Raji (cell line): Measurements from ENCODE around the gene SEZ6L.

Experiments used
- POLR2A ChIP-seq: IDR thresholded peaks from 2 replicates; pipeline ENCODE4 v1.6.1; 2011; ENCODE audit warnings: low read depth, low read length, control low read depth; ENCODE audit not compliant: insufficient read depth

Gene SEZ6L

DNA sequence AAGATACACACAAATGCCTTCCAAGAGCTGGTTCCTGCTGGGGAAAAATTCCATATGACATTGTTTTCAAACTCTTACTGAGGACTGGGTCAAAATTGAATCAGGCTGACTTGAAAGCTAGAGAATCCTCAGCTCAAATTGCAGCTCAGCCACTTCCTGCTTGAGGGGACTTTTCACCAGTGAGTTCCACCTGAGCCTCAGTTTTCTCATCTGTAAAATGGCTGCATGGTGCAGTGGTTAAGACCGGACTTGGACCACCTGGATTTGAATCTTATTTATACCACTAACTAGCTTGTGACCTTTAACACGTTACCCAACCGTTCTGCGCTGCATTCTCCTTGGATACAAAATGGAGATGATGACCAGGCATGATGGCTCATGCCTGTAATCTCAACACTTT, 189.9 kb downstream of the SEZ6L start:
- TF ChIP-seq POLR2A = no peak

DNA sequence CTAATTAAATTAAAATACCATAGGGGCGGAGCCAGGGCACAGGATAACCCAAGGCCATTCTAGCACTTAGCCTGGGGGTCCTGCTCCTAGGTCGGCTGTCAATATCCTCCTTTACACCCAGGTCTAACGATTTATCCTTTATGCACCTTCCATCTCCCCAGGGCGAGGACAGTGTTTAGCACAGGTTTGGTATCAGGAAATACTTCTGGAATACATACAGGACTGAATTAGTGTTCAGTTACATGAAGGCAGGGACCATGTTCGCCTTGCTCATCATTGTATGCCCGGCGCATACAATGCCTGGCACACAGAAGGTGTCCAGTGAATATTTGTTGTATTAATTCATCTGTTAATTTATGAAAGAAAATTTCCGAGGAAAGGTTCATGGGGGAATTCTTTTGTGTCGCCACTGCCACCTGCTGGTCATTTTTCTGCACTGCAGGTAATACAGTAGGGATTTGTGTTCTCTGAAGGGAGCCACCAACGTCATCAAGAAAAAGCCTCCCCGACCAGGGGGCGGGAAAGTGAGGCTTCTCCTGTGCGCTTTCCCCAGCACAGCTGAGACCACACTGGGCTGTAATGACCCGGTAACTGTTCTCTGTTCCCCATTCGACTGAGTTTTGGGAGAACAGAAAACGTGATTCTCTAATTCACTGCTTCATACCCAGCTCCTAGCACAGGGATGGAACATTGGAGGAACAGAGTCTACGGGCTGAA, 191.1 kb downstream of the SEZ6L start:
- TF ChIP-seq POLR2A = no peak

DNA sequence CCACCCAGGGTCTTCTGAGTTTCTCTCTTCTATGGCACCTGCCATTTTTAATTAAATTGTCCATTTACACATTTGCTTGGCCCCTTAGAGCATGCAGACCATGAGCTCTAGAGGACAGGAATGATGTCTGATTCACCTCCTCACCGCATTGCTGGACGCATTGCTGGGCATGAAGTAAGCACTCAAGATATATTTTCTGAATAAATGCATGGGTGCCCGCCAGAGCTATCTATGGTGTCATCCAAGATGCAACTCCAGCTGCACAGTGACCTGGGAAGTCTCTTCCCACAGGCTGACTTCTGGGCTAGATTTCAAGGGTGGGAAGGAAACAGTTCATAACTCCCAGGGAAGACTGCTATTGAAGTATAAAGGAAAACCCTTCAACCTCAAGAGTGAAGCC, 193.2 kb downstream of the SEZ6L start:
- no peak for TF ChIP-seq POLR2A

DNA sequence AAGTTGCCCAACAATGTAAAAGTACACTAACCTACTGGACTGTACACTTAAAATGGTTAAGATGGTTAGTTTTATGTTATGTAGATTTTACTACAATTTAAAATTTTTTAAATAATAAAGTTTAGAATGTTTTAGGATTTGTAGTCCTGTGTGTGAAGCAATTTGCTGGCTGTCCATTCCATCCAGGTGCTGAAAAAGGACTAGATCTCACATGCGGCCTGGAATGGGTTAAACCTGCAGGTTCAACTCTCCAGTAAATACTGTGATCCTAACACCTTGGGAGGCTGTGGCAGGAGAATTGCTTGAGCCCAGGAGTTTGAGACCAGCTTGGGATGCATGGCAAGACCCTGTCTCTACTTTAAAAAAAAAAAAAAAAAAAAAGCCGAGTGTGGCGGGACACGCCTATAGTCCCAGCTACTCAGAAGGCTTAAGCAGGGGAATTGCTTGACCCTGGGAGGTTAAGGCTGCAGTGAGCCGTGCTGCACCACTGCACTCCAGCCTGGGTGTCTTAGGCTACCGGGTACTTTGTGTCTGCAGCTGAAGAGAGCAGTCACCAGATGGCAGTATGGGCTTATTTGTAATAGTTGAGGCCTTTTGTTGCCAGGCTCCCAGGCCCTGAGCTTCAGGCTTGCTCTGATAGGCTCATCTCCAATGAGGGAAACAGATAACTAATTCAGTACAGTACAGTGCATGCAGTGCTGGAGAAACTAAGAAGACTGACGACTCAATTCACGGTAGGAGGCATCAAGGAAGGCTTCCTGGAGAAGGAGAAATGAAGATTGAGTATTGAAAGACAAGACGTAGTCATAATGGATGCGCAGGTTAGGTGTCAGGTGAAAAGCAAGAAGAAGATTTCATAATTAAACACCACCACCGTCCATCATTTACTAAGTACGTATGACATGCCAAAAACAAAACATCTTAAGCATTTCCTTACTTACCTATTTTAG, 195.1 kb downstream of the SEZ6L start:
- TF ChIP-seq POLR2A = no peak

DNA sequence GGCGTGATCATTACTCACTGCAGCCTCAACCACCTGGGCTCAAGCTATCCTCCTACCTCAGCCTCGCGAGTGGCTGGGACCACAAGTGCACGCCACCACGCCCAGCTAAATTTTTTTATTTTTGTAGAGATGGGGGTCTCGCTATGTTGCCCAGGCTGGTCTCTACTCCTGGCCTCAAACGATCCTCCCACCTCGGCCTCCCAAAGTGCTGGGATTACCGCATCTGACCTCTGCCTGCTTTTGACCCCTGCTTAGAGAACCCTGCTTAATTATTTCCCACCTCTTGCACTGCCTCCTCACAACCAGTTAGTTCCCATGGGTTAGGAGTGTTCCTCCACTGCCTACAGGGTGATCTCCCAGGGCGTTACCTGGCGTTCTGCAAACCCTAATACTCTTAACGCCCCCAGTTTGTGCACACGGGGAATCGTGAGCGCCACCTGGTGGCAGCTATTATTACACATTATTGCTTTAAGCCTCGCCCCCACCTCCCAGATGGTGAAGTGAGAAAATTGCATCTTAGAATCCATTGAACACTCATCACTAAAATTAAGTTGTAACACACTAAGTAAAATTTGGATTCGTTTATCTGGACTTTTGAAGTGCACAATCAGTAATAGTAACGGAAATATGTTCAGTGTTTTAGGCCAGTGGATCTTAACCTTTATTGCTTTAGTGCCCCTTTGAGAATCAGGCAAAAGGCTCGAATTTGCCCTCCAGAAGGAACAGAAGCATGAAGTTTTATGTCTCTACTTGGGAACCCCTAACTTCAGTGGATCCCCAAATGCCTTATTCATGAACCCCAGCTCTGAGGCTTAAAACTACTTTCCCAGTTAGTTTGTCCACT, 198.4 kb downstream of the SEZ6L start:
- no peak for TF ChIP-seq POLR2A

DNA sequence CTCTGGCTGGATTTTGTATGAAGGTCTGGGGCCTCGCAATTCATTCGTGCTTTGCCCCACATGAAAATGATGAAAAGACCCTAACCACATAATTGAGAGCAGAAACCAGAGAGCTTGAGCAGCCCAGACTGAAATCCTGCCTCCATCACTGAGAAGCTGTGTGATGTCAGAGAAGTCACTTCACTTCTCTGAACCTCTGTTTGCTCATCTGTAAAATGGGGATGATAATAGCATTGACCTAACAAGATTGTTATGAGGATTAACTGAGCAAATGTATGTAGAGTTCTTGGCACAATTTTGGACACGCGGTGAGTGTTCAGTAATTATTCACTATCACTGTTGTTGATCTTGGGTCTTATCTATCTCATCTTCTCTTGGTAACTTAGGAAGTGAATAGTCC, 203.6 kb downstream of the SEZ6L start:
- no peak for TF ChIP-seq POLR2A

DNA sequence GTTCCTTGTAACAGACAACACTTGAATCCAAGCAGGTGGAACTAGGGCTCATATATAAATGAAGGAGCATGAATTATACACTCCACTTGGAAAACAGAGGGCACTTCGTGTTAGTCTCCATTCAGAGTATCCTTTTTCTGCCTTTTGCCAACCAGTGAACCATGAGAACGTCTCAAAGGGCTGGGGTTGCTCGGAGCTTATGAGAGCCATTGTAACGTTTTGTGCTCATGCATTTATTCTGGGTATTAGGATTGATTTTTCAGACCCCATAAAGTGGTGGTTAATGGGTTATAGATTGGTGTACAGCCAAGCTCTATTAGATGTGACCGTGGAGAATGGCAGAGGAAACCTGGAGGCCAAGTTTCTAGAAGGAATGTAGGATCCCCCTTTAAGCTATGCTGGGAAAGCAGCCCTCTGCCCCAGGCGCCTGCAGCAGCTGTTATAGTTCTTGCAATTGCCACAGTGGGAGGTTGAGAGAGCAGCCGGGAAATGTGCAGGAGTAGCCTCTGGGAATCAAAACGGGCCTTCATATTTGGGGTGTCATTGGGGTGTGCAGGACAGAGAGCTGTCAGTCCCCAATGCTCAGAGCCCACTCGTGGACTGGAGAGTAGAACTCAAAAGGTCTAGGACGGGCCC, 205.2 kb downstream of the SEZ6L start:
- no peak for TF ChIP-seq POLR2A

DNA sequence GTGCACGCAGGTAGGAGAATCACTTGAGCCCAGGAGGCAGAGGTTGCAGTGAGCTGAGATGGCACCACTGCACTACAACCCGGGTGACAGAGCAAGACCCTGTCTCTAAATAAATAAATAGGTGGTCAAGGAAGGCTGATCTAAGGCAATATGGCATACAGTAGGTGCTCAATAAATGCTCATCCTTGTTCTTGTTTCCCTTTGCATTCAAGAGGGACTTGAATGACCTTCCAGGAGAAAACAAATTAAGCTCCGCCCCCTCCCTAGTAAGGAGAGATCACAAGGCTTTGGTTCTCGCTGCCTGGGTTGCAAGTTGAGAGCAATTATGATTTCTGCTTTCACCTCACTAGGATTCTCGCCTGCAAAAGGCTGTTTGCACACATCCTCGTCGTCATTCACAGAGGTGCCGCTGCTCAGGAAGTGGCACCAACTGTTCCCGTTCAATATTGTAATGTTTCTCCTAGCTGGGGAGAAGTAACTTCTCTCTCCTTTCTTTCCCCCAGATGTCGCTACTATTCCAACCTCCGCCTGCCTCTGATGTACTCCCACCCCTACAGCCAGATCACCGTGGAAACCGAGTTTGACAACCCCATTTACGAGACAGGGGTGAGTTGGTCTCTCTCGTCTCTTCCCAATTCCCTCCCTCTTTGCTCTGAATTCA, 208.0 kb downstream of the SEZ6L start:
- TF ChIP-seq POLR2A = no peak

DNA sequence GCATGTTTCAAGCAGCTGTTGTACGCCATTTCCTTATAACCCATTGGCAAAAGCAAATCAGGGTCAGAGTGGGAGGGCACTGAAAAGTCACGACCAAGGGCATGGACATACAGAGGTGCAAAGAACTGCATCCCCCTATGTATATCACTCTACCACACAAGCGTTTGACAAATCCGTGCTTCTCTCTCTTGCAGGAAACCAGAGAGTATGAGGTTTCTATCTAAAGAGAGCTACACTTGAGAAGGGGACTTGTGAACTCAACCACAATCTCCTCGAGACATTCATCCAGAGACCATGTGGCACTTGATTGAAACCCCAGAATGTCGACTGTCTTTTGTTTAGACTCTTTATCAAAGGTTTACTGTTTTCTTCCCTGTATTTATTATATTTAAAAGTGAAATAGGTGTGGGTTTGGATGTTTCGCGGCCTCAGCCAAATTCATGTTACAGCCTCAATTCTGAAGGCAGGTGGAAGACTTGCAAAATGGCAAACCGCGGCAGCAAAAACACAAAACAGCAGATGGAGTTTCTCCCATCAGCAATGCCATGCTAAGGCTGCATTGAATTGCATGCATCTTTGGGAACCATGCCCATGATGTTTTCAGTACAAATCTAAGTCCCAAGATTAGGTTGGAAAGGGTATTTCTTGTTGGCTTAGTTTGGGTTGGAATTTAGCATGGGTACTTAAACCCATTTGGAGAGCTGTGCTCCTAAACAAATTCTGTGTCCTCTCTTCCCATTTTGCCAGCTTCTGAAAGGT, 211.0 kb downstream of the SEZ6L start:
- TF ChIP-seq POLR2A = no peak

DNA sequence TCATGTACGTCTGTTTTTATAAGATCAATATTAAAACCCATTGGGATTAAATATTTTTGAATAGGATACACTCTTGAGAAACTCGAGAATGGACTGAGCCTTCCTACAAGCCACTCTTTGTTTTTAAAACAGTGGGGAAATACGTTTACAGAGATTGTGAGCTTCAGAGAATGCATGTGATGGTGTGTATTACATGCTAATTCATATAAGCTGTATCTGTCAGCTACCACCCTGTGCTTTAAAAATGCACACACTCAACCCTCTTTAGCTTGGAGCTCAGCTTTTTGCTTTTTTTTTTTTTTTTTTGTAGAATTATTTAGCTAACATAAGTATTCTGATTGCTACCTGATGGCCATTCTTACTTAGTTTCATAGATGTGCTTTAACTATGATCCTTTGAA, 213.5 kb downstream of the SEZ6L start:
- TF ChIP-seq POLR2A = no peak

DNA sequence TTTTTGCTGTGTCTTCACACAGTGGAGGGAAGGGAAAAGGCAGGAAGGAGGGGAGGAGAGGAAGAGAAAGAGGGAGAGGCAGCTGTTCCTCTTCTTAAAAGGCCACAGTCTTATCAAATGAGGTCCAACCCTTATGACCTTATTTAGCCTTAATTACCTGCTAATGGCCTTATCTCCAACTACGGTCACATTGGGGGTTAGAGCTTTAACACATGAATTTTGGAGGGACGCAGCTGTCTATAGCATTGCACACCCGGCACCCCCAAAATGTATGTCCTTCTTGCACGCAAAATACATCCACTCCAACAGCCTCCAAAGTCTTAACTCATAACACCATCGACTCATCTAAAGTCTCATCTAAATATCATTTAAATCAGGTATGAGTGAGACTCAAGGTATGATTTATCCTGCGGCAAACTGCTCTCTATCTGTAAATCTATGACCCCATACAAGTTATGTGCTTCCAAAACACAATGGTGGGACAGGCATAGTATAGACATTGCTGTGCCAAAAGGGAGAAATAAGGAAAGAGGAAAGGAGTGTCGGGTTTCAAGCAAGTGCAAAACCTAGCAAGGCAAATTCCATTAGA, 214.8 kb downstream of the SEZ6L start:
- TF ChIP-seq POLR2A = no peak

DNA sequence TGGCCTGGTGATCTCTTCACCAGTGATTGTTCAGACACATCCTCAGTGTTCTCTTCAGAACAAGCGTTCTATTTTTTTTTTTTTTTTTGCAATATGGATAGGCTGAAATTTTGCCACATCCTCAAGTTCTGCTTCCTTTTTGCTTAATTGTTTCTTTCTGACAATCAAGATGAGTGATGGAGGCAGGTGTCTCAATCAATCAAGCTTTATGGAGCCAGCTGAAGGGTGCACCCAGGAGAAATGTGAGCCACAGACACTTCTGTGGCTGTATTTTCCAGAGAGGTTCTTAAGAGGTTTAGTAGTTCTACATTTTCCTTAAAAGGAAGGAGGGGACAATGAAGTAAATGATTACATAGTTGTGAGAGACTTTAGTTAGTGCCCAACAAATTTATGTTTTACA, 215.9 kb downstream of the SEZ6L start:
- TF ChIP-seq POLR2A = no peak

DNA sequence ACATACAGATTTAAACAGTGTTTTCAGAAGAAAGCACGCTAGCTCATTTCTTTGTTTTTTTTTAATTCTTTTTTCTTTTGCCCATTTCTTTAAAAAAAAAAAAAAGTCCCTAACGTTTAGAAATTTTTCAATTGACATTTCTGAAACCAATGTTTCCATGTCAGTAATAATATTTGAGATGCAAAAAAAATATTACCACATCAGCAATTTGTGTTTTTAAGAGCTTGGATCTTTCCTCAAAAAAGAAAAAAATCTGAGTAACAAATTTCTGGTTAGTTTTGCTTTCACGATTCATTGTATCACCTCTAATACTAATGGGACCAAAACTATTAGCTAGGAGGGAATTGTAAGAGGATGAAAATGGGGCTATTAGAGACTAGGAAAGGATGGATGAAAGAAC, 219.9 kb downstream of the SEZ6L start:
- TF ChIP-seq POLR2A = no peak

DNA sequence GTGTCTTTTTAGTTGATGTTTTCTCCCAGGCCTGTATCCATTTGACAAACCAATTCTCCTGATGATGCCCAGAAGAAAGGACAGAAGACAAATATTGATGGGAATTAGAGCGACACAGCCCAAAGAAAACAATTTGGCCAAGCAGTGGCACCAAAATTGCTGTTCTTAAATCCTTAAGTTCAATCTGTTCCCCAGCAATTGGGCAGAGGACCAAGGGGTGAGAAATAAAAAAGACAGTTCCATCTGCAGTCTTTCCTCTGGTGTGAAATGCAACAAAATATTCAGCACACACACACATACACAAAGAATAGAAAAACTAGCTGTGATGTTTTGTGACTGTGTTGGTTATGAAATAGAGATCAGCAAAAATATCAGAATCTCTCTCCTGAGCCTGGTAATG, 221.8 kb downstream of the SEZ6L start:
- no peak for TF ChIP-seq POLR2A

DNA sequence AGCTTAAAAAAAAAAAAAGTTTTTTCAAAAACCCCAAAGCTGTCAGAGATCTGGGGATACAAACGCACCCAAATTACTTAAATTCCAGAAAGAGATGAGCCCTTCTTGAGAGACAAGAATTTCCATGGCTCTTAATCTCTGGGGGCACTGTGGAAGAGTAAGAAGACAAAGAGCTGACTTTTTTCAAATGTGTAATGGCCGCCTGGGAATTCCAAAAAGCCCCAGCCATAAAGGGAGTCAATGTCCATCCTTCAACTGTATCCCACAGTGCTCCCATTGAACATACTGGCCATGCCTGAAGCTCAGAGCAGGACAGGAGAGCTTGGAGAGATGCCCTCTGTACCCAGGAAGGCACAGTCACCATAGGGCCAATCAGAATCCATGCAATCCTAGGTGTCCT, 222.4 kb downstream of the SEZ6L start:
- TF ChIP-seq POLR2A = no peak
